ENCODE results near the gene GJD2.

DNA sequence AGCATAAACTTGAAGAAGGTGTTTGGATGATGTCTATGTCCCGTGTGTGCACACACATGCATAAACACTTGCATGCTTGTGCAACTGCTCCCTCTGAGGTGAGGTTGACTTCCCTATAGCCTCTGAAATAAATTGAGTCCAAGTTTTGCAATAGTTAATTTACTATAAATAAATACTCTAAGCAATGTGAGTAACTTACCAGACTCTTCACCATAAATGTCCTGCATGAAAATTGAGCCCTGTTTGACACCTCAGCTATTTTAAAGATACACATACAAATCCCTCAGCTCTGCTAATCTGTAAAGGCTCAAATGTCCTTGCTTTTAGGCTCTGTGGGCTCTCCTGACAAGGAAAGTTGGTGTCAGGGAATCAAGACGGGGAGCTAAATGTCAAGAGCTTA is 37.1 kb downstream of the GJD2 start:
- no peak for TF ChIP-seq SUZ12 (IDR thresholded peaks at IDR 0.05; ENCODE audit: extremely low read depth, insufficient read depth, insufficient read length)
- TF ChIP-seq ZNF274 (IDR thresholded peaks at IDR 0.05; ENCODE audit: low read depth, low read length), result no peak

Measured in NT2/D1 (cell line).